Tibial artery (tissue), 4 donors: Measurements from ENCODE around the gene CASP9.
"Not testable (repeated sequence)": the region's sequence is repeated elsewhere in the genome, so short reads cannot be mapped to it uniquely, and the experiment has no call there.

Experiments used
- DNase-seq, 2 donors: peaks; one replicate each; pipeline ENCODE4 v3.0.0-alpha.2; 2019
- H3K27ac ChIP-seq, 2 donors: fragments of 200-600 bp; sonication (generic) in 1 of 2; 1 replicate in 1 of 2; 2 replicates in 1 of 2; pipeline ENCODE4 v1.5.1; 2018 to 2019; ENCODE audit warnings: mild to moderate bottlenecking in 1 of 2
- H3K27me3 ChIP-seq, 2 donors: fragments of 200-600 bp; sonication (generic) in 1 of 2; one replicate each; pipeline versions ENCODE4 v1.5.1 to v1.6.0; 2016 to 2019
- H3K36me3 ChIP-seq, 3 donors: fragments of 200-600 bp; sonication (generic) in 2 of 3; one replicate each; pipeline ENCODE4 v1.5.1; 2016 to 2019; ENCODE audit warnings: mild to moderate bottlenecking in 2 of 3
- H3K4me1 ChIP-seq, 4 donors: fragments of 200-600 bp; sonication (generic) in 2 of 4; 1 replicate in 3 of 4; 2 replicates in 1 of 4; pipeline ENCODE4 v1.5.1; 2016 to 2019
- H3K4me3 ChIP-seq, 2 donors: fragments of 200-600 bp; sonication (generic) in 1 of 2; 1 replicate in 1 of 2; 2 replicates in 1 of 2; pipeline ENCODE4 v1.5.1; 2018 to 2019; ENCODE audit warnings: mild to moderate bottlenecking in 2 of 2
- H3K9me3 ChIP-seq, 3 donors: fragments of 200-600 bp; sonication (generic) in 1 of 3; one replicate each; pipeline ENCODE4 v1.5.1; 2016 to 2019
- CTCF ChIP-seq, 2 experiments: fragments of 200-600 bp in 1 of 2; fragments of 450-650 bp in 1 of 2; IDR thresholded peaks; one replicate each; pipeline ENCODE4 v1.5.1; 2017 to 2019; ENCODE audit warnings: antibody characterized with exemption in 2 of 2, mild to moderate bottlenecking in 1 of 2, moderate library complexity in 1 of 2
- intact Hi-C: fragments of 100-400 bp; cut with DNase I; formaldehyde crosslinking; loops from one replicate; pipeline ENCODE4 v1.15.0; 2023; ENCODE audit warnings: low total_unique reads

The CASP9 gene

GRCh38 chr1:15525050-15526020 is 1.3 kb upstream of the CASP9 start:
- Histone ChIP-seq H3K36me3 (peaks cover 0 to 6% (median 2%) of the 10 kb centered on the region in 3 donors), H3K4me1 (peaks cover 0 to 36% (median 28%) of the 10 kb centered on the region in 4 donors), H3K4me3 (peak overlapping the region; percentile 79 to 99), H3K27ac (peak overlapping the region; percentile 87 to 94), H3K27me3 (no peaks in the 10 kb centered on the region), H3K9me3 (no peaks in the 10 kb centered on the region)
- peak; percentile 99 to 100 for DNase-seq
- no peak for TF ChIP-seq CTCF (IDR thresholded peaks at IDR 0.05)
- intact Hi-C loops: no loop called here

GRCh38 chr1:15524283-15525049 is 451 bp upstream of the CASP9 start:
- Histone ChIP-seq H3K36me3 (no peaks in the 10 kb centered on the region), H3K27ac (peak overlapping the region; percentile 87 to 94), H3K9me3 (no peaks in the 10 kb centered on the region), H3K4me1 (peaks cover 0 to 36% (median 28%) of the 10 kb centered on the region in 4 donors), H3K4me3 (peak overlapping the region; percentile 79 to 99), H3K27me3 (no peaks in the 10 kb centered on the region)
- no peak for TF ChIP-seq CTCF (IDR thresholded peaks at IDR 0.05)
- intact Hi-C loops: no loop called here
- DNase-seq: peak; percentile 99 to 100

- H3K4me3 ChIP-seq: peak overlapping the region; percentile 79 to 99
- intact Hi-C loops: no loop called here
- H3K36me3 ChIP-seq: peaks cover 0 to under 1% (median 0%) of the 10 kb centered on the region in 3 donors
- peaks cover 0 to 36% (median 28%) of the 10 kb centered on the region in 4 donors for H3K4me1 ChIP-seq
- no peak for DNase-seq
- H3K9me3 ChIP-seq: no peaks in the 10 kb centered on the region
- H3K27me3 ChIP-seq: no peaks in the 10 kb centered on the region
- no peak for TF ChIP-seq CTCF (IDR thresholded peaks at IDR 0.05)
- peak overlapping the region; percentile 87 to 94 for H3K27ac ChIP-seq
Measured at GRCh38 chr1:15523104-15524020, 653 bp downstream of the CASP9 start.

- Histone ChIP-seq H3K4me1 (peaks cover 0 to 30% (median 22%) of the 10 kb centered on the region in 4 donors), H3K27me3 (no peaks in the 10 kb centered on the region), H3K36me3 (peaks cover 0 to 9% (median 1%) of the 10 kb centered on the region in 3 donors), H3K27ac (no peak overlapping the region), H3K4me3 (peak overlapping the region in 1 of 2 donors; percentile 99), H3K9me3 (no peaks in the 10 kb centered on the region)
- DNase-seq: no peak
- TF ChIP-seq CTCF (IDR thresholded peaks at IDR 0.05): no peak
- intact Hi-C loops: no loop called here
Measured at GRCh38 chr1:15522551-15522950, 1.5 kb downstream of the CASP9 start.

- Histone ChIP-seq H3K36me3 (peaks cover 5 to 19% (median 12%) of the 10 kb centered on the region in 3 donors), H3K4me1 (peaks cover 0 to 24% (median 17%) of the 10 kb centered on the region in 4 donors)
- H3K27ac ChIP-seq, H3K27me3 ChIP-seq, H3K4me3 ChIP-seq, intact Hi-C loops, H3K9me3 ChIP-seq, DNase-seq: not testable (repeated sequence)
Measured at GRCh38 chr1:15521206-15521906, 2.7 kb downstream of the CASP9 start.
